RPMI8226 (cell line): ENCODE measurements around the gene KCNN3.

Experiments
- DNase-seq: peaks from one replicate; pipeline ENCODE4 v3.0.0-alpha.2; 2015

Gene KCNN3

GRCh38 chr1:154879038-154879421 lies 8.9 kb upstream of the KCNN3 start:
- no peak for DNase-seq

- DNase-seq, result peak; percentile 86
Observed at GRCh38 chr1:154878371-154879037, 8.4 kb upstream of the KCNN3 start.

GRCh38 chr1:154877370-154877974 lies 7.4 kb upstream of the KCNN3 start:
- no peak for DNase-seq

GRCh38 chr1:154876842-154877369 lies 6.8 kb upstream of the KCNN3 start:
- no peak for DNase-seq

- DNase-seq, result no peak
Observed at GRCh38 chr1:154874465-154874864, 4.4 kb upstream of the KCNN3 start.

- DNase-seq, result no peak
Observed at GRCh38 chr1:154873321-154873950, 3.4 kb upstream of the KCNN3 start.

GRCh38 chr1:154871374-154871773 lies 1.3 kb upstream of the KCNN3 start:
- DNase-seq, result no peak

- DNase-seq, result no peak
Observed at GRCh38 chr1:154870734-154871133, 653 bp upstream of the KCNN3 start.

GRCh38 chr1:154869351-154870114 lies 548 bp downstream of the KCNN3 start:
- peak; percentile 51 for DNase-seq

- DNase-seq, result no peak
Observed at GRCh38 chr1:154867841-154868605, 2.1 kb downstream of the KCNN3 start.

- DNase-seq, result no peak
Observed at GRCh38 chr1:154867064-154867825, 2.8 kb downstream of the KCNN3 start.

GRCh38 chr1:154866257-154867063 lies 3.6 kb downstream of the KCNN3 start:
- no peak for DNase-seq

GRCh38 chr1:154865442-154866256 lies 4.4 kb downstream of the KCNN3 start:
- no peak for DNase-seq

GRCh38 chr1:154864189-154864975 lies 5.7 kb downstream of the KCNN3 start:
- no peak for DNase-seq

GRCh38 chr1:154863315-154864174 lies 6.5 kb downstream of the KCNN3 start:
- DNase-seq, result peak; percentile 54

- DNase-seq, result no peak
Observed at GRCh38 chr1:154862907-154863306, 7.2 kb downstream of the KCNN3 start.

- DNase-seq, result no peak
Observed at GRCh38 chr1:154861607-154862094, 8.4 kb downstream of the KCNN3 start.
